GM12892 (cell line): Measurements from ENCODE around the gene OCLN.
"Not testable (repeated sequence)": the region's sequence is repeated elsewhere in the genome, so short reads cannot be mapped to it uniquely, and the experiment has no call there.

ENCODE experiments used
- POLR2A ChIP-seq: IDR thresholded peaks from 2 replicates; pipeline ENCODE4 v1.6.1; 2011; ENCODE audit warnings: low read depth, low read length, control low read depth
- POLR2AphosphoS5 ChIP-seq: IDR thresholded peaks from 2 replicates; pipeline ENCODE4 v1.6.1; 2011; ENCODE audit warnings: low read depth, low read length, control low read depth

- TF ChIP-seq POLR2AphosphoS5, POLR2A: not testable (repeated sequence)
Measured at GRCh38 chr5:69544602-69545001, 52.0 kb downstream of the OCLN start.
